HCT116 (cell line): Measurements from ENCODE around the gene WFDC1.

Source experiments
- CTCF ChIP-seq, 3 experiments: fragments of 200-600 bp in 1 of 3; sonication (generic) in 1 of 3; IDR thresholded peaks in 2 of 3; conservative IDR thresholded peaks in 1 of 3; 2 replicates each; pipeline ENCODE4 v1.5.1; 2012 to 2017; ENCODE audit warnings: low read depth in 2 of 3, low read length in 2 of 3, antibody characterized with exemption in 1 of 3, borderline replicate concordance in 1 of 3, control low read depth in 1 of 3, mild to moderate bottlenecking in 1 of 3, mixed read lengths in 1 of 3, mixed run types in 1 of 3, moderate library complexity in 1 of 3; ENCODE audit not compliant: insufficient read depth in 1 of 3
- POLR2A ChIP-seq: IDR thresholded peaks from 2 replicates; pipeline ENCODE4 v1.7.0; 2011; ENCODE audit warnings: borderline replicate concordance; ENCODE audit not compliant: insufficient read depth, insufficient read length; ENCODE audit errors: extremely low read depth

DNA sequence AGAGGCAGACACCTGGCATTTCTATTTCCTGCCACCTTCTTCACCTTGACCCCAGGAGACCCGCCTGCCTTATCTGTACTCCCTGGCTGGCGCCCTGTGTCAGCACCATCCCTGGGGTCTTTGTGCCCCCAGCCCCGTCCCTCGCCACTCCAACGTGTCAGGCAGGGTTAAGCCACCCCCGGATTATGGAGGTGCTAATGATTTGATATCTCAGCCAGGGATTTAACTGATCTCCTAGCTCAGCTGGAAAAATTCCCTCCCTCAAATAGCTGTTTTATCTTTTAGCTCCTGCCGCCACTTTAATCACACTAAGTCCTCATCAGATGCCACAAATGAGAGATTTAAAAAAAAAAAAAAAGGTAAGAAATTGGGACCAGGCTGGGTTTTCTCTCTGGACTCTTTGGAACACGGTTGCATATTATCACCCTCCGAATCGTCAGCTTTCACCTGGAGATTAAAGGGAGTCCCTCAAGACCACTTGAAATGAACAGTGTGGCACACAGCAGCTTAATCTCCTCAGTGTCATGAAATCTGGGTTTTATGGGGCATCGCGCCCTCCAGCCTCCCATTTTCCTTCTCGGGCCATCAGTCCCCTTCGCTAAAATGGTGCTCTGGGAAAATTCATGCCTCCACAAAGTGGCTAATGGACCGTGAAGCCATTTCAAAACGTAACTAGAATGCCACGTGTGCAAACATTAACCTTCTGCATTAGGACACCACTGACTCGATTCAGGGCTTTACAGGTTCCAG lies 26.2 kb upstream of the WFDC1 start:
- TF ChIP-seq POLR2A, result no peak
- TF ChIP-seq CTCF (IDR thresholded peaks at IDR 0.05 in 2 of 3, conservative IDR thresholded peaks at IDR 0.05 in 1 of 3; ENCODE audit: borderline replicate concordance in 1 of 3, insufficient read depth in 1 of 3, low read depth in 2 of 3, low read length in 2 of 3), result no peak
